Stomach (tissue), 4 donors: ENCODE results near the gene COTL1.

Experiments used
- CTCF ChIP-seq, 7 experiments: fragments of 450-650 bp in 4 of 7; fragments of 200-600 bp in 3 of 7; sonication (generic) in 3 of 7; IDR thresholded peaks; one replicate each; pipeline ENCODE4 v1.5.1; 2016 to 2019; ENCODE audit warnings: antibody characterized with exemption in 7 of 7, control low read depth in 2 of 7, mild to moderate bottlenecking in 1 of 7
- POLR2A ChIP-seq, 4 donors: fragments of 450-650 bp; IDR thresholded peaks; one replicate each; pipeline ENCODE4 v1.6.1; 2016; ENCODE audit warnings: antibody characterized with exemption in 4 of 4, control low read depth in 2 of 4, mild to moderate bottlenecking in 1 of 4, moderate library complexity in 1 of 4

GRCh38 chr16:84517366-84517765 lies 100.5 kb downstream of the COTL1 start:
- TF ChIP-seq CTCF (IDR thresholded peaks at IDR 0.05), result no peak
- no peak for TF ChIP-seq POLR2A (IDR thresholded peaks at IDR 0.05)
